Measurements from ENCODE around the gene PLSCR1.

DNA sequence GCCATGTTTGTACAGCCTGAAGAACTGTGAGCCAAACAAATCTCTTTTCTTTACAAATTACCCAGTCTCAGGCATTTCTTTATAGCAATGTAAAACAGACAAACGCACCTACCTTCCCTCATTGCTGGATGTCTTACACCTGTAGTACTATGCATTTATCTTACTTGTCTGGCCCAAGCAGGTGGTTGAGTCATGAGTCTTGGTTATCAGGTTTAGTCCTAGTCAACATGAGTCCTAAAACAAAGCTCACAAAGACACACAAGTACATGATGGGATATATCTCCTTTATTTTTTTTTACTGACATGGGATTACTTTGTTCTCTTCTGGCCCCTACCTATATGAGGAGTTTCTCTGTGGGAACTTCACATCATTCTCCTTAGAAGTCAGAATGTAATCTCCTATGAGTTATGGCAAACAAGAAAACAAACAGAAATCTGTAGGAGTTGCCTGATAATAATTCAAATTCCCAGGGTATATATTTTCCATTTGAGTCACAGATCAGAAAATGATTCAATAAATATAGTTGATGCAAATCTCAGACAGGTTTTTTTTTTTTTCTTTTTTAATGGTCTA, 41.4 kb downstream of the PLSCR1 start:
- TF ChIP-seq, protein P1, sequence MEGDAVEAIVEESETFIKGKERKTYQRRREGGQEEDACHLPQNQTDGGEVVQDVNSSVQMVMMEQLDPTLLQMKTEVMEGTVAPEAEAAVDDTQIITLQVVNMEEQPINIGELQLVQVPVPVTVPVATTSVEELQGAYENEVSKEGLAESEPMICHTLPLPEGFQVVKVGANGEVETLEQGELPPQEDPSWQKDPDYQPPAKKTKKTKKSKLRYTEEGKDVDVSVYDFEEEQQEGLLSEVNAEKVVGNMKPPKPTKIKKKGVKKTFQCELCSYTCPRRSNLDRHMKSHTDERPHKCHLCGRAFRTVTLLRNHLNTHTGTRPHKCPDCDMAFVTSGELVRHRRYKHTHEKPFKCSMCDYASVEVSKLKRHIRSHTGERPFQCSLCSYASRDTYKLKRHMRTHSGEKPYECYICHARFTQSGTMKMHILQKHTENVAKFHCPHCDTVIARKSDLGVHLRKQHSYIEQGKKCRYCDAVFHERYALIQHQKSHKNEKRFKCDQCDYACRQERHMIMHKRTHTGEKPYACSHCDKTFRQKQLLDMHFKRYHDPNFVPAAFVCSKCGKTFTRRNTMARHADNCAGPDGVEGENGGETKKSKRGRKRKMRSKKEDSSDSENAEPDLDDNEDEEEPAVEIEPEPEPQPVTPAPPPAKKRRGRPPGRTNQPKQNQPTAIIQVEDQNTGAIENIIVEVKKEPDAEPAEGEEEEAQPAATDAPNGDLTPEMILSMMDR (IDR thresholded peaks at IDR 0.05): no peak
- no peak for TF ChIP-seq POLR2AphosphoS5 (IDR thresholded peaks at IDR 0.05)

Measured in prostate gland (tissue), 2 donors.